Measurements from ENCODE around the gene SEMA4B.
"Not testable (repeated sequence)": the region's sequence is repeated elsewhere in the genome, so short reads cannot be mapped to it uniquely, and the experiment has no call there.

The SEMA4B gene

GRCh38 chr15:90257776-90258175 is 56.6 kb downstream of the SEMA4B start:
- DNase-seq (ENCODE audit: low spot score), result no peak

GRCh38 chr15:90259524-90259923 is 58.4 kb downstream of the SEMA4B start:
- no peak for DNase-seq (ENCODE audit: low spot score)

DNA sequence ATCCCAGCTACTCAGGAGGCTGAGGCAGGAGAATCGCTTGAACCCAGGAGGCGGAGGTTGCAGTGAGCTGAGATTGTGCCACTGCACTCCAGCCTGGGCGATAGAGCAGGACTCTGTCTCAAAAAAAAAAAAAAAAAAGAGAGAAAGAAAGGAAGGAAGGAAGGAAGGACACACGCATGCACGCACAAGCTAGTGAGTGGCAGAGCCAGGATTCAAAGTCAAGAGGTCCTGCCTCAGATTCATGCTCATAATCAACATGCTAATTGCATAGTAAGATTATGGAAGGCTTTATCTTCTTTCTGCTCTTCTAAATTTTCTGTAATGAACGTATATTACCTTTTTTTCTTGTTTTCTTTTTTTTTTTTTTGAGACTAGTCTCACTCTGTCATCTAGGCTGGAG is 59.6 kb downstream of the SEMA4B start:
- not testable (repeated sequence) for DNase-seq (ENCODE audit: low spot score)

GRCh38 chr15:90261811-90262210 is 60.7 kb downstream of the SEMA4B start:
- no peak for DNase-seq (ENCODE audit: low spot score)

- DNase-seq (ENCODE audit: low spot score), result no peak
Observed at GRCh38 chr15:90262426-90262825, 61.3 kb downstream of the SEMA4B start.

GRCh38 chr15:90264671-90265070 is 63.5 kb downstream of the SEMA4B start:
- DNase-seq (ENCODE audit: low spot score), result no peak

DNA sequence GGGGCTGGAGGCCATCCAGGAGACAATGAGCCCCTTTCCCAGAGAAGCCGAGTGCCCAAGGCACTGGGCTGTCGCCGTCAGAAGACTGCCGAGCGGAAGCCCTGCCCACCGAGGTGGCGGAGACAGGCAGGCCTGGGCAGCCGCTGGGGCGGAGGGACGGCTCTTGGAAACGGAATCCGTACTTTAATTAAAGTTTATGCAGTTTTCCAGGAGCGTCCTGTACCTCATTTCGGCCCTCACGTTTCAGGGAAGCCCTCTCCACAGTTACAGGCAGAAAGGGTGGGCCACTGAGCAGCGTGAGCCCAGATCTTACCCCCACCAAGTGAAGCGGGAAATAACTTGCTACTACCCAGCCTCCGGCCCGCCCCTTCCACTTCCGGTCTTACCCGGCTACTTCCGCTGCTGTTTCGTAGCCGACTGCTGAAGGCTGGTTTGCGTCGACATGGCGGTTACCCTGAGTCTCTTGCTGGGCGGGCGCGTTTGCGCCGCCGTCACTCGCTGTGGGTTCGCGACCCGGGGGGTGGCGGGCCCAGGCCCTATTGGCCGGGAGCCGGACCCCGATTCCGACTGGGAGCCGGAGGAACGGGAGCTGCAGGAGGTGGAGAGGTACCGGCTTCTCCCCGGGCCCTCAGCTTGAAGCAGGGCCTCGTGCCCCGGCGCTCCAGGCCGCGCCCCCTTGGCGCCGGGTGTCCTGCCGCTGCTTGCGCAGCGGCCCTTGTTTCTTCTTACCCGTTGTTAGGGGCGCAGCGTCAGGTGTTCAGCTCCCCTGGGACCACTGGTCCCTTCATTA is 64.3 kb downstream of the SEMA4B start, which contains the start of gene NGRN:
NGRN (plus strand) TSS at position 402 of the 790 bp plus-strand sequence; CDS start at position 443, 41 bp downstream.
- DNase-seq (ENCODE audit: low spot score), result peak; percentile 90

GRCh38 chr15:90266061-90266431 is 64.9 kb downstream of the SEMA4B start:
- DNase-seq (ENCODE audit: low spot score), result peak; percentile 55

DNA sequence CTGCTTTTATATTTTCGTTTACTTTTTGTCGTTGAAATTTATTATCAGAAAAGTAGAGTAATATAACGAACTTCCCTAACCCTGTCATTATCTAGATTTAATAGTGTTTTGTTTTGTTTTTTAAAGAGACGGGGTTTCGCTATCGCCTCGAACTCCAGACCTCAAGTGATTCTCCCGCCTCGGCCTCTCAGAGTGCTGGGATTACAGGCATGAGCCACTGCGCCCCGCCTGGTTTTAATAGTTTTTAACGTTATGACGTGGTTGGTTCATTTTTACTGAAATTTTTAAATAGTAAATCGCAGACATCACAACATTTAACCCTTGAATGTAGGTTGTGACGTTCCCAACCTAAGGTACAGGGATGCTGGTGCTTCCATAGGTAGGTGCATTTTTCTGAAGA is 65.4 kb downstream of the SEMA4B start:
- no peak for DNase-seq (ENCODE audit: low spot score)

- no peak for DNase-seq (ENCODE audit: low spot score)
Observed at GRCh38 chr15:90268415-90268814, 67.3 kb downstream of the SEMA4B start.

- DNase-seq (ENCODE audit: low spot score), result no peak
Observed at GRCh38 chr15:90270502-90271150, 69.5 kb downstream of the SEMA4B start.

GRCh38 chr15:90271459-90272166 is 70.5 kb downstream of the SEMA4B start:
- DNase-seq (ENCODE audit: low spot score), result no peak

GRCh38 chr15:90278467-90278866 is 77.3 kb downstream of the SEMA4B start:
- not testable (repeated sequence) for DNase-seq (ENCODE audit: low spot score)
